ENCODE measurements around the gene OR1L8. TPM values are rescaled to one million over a fixed set of nuclear protein-coding genes. Genes with fewer than 3 reads are reported as not detected.

The OR1L8 gene
- total and polyA plus RNA-seq, 11 donors = 0.25 TPM; not detected in 10

- WGBS, 4 donors = 67 to 70% (median 68%) methylated on average over 2 of the region's 2 CpGs
Observed at GRCh38 chr9:122572456-122572855, 10.7 kb downstream of the OR1L8 start.

GRCh38 chr9:122567901-122568300 is 15.3 kb downstream of the OR1L8 start:
- Histone ChIP-seq H3K36me3 (no peaks in the 10 kb centered on the region), H3K4me1 (no peaks in the 10 kb centered on the region), H3K27me3 (peaks cover 0 to 4% (median 0%) of the 10 kb centered on the region in 9 donors), H3K27ac (no peak overlapping the region), H3K9me3 (peaks cover 0 to 8% (median 0%) of the 10 kb centered on the region in 12 donors), H3K4me3 (no peak overlapping the region)
- ATAC-seq = no peak
- WGBS, 4 donors = 84 to 89% (median 89%) methylated on average over 4 of the region's 4 CpGs
- intact Hi-C loops (cut with DNase I) = no loop called here
- TF ChIP-seq POLR2A (IDR thresholded peaks at IDR 0.05) (no peak), CTCF (IDR thresholded peaks at IDR 0.05) (no peak)
- DNase-seq = no peak

More at GRCh38 chr9:122572456-122572855, 10.7 kb downstream of the OR1L8 start:
- ATAC-seq = no peak
- no peak overlapping the region for H3K4me3 ChIP-seq
- DNase-seq = no peak
- H3K9me3 ChIP-seq = peaks cover 0 to 23% (median 0%) of the 10 kb centered on the region in 12 donors
- H3K4me1 ChIP-seq = no peaks in the 10 kb centered on the region
- H3K27ac ChIP-seq = no peak overlapping the region
- H3K27me3 ChIP-seq = no peaks in the 10 kb centered on the region
- TF ChIP-seq POLR2A (IDR thresholded peaks at IDR 0.05) = no peak
- TF ChIP-seq CTCF (IDR thresholded peaks at IDR 0.05) = no peak
- intact Hi-C loops (cut with DNase I) = no loop called here
- H3K36me3 ChIP-seq = no peaks in the 10 kb centered on the region

- DNase-seq = no peak
- Histone ChIP-seq H3K9me3 (peaks cover 0 to 18% (median 0%) of the 10 kb centered on the region in 12 donors), H3K4me3 (no peak overlapping the region), H3K27me3 (peaks cover 0 to 4% (median 0%) of the 10 kb centered on the region in 9 donors), H3K4me1 (no peaks in the 10 kb centered on the region), H3K36me3 (no peaks in the 10 kb centered on the region), H3K27ac (no peak overlapping the region)
- intact Hi-C loops (cut with DNase I) = no loop called here
- WGBS, 4 donors = 35 to 47% (median 41%) methylated on average over 8 to 9 of the region's 9 CpGs
- no peak for TF ChIP-seq POLR2A (IDR thresholded peaks at IDR 0.05)
- no peak for TF ChIP-seq CTCF (IDR thresholded peaks at IDR 0.05)
- no peak for ATAC-seq
Observed at GRCh38 chr9:122562134-122562760, 20.9 kb downstream of the OR1L8 start.

GRCh38 chr9:122561446-122561845 is 21.7 kb downstream of the OR1L8 start:
- no peak for ATAC-seq
- peaks cover 0 to 18% (median 0%) of the 10 kb centered on the region in 12 donors for H3K9me3 ChIP-seq
- H3K27ac ChIP-seq = no peak overlapping the region
- WGBS, 4 donors = 59 to 82% (median 77%) methylated on average over 4 of the region's 4 CpGs
- H3K27me3 ChIP-seq = peaks cover 0 to 4% (median 0%) of the 10 kb centered on the region in 9 donors
- H3K4me3 ChIP-seq = no peak overlapping the region
- TF ChIP-seq CTCF (IDR thresholded peaks at IDR 0.05) (no peak), POLR2A (IDR thresholded peaks at IDR 0.05) (no peak)
- no peaks in the 10 kb centered on the region for H3K4me1 ChIP-seq
- H3K36me3 ChIP-seq = no peaks in the 10 kb centered on the region
- no peak for DNase-seq
- intact Hi-C loops (cut with DNase I) = no loop called here

Measured in heart left ventricle (tissue), 16 donors.